PC-3 (cell line): Measurements from ENCODE around the gene OBSL1. TPM values are rescaled to one million over a fixed set of nuclear protein-coding genes. Genes with fewer than 3 reads are reported as not detected.

Experiments used
- ATAC-seq: fragments of 200-7000 bp; cut with Tn5 transposase; 2 replicates; pipeline ENCODE4 v1.9.1; 2020; ENCODE audit warnings: mild to moderate bottlenecking, moderate library complexity
- BruUV-seq: library from RNA; stranded (reverse); fragments of 400-500 nt; replicated peaks from 2 replicates; lab custom pipeline; 2021; lab: Mats Ljungman, UMichigan
- CTCF ChIA-PET: fragments of 300-600 bp; sonication (Branson Sonifier 250); formaldehyde crosslinking; loops from one replicate; lab custom pipeline; 2022; ENCODE audit warnings: antibody characterized with exemption; lab: Charles Lee
- POLR2A ChIA-PET: fragments of 300-600 bp; sonication (Branson Sonifier 250); formaldehyde crosslinking; loops from one replicate; lab custom pipeline; 2022; ENCODE audit warnings: antibody characterized with exemption; ENCODE audit not compliant: unreplicated experiment; lab: Charles Lee
- DNase-seq: peaks from one replicate; pipeline ENCODE4 v3.0.0-alpha.2; 2015
- H2AFZ ChIP-seq: fragments of 300-600 bp; sonication (generic); 2 replicates; pipeline ENCODE4 v1.6.0; 2016; ENCODE audit warnings: antibody characterized with exemption, low read length
- H3F3A ChIP-seq: fragments of 300-600 bp; sonication (generic); one replicate; pipeline ENCODE4 v1.6.0; 2017; ENCODE audit warnings: antibody characterized with exemption, low read length, control low read depth, mild to moderate bottlenecking; ENCODE audit not compliant: unreplicated experiment
- H3K27ac ChIP-seq: fragments of 300-600 bp; sonication (generic); 2 replicates; pipeline ENCODE4 v1.5.1; 2016; ENCODE audit warnings: mild to moderate bottlenecking, low read length
- H3K27me3 ChIP-seq: fragments of 300-600 bp; sonication (generic); 2 replicates; pipeline ENCODE4 v1.6.1; 2016; ENCODE audit warnings: low read length, mixed read lengths
- H3K36me3 ChIP-seq: fragments of 300-600 bp; sonication (generic); 2 replicates; pipeline ENCODE4 v1.6.1; 2016; ENCODE audit warnings: low read depth, mixed run types, low read length, mixed read lengths
- H3K4me1 ChIP-seq: fragments of 300-600 bp; sonication (generic); 2 replicates; pipeline ENCODE4 v1.5.1; 2016; ENCODE audit warnings: low read length; ENCODE audit not compliant: insufficient read depth
- H3K4me2 ChIP-seq: fragments of 300-600 bp; sonication (generic); 2 replicates; pipeline ENCODE4 v1.6.0; 2016; ENCODE audit warnings: low read length
- H3K4me3 ChIP-seq: fragments of 300-600 bp; sonication (generic); 2 replicates; pipeline ENCODE4 v1.5.1; 2016; ENCODE audit warnings: mild to moderate bottlenecking, low read length, mixed read lengths
- H3K79me2 ChIP-seq: fragments of 300-600 bp; sonication (generic); 2 replicates; pipeline ENCODE4 v1.6.1; 2017; ENCODE audit warnings: low read length, mixed read lengths
- H3K9ac ChIP-seq: fragments of 300-600 bp; sonication (generic); 2 replicates; pipeline ENCODE4 v1.6.0; 2016; ENCODE audit warnings: mild to moderate bottlenecking, low read length
- H3K9me2 ChIP-seq: fragments of 300-600 bp; sonication (generic); replicated peaks from 2 replicates; pipeline ENCODE4 v1.6.1; 2016; ENCODE audit warnings: mixed run types, low read length, mixed read lengths
- H3K9me3 ChIP-seq: fragments of 300-600 bp; sonication (generic); 2 replicates; pipeline ENCODE4 v1.6.1; 2016; ENCODE audit warnings: low read length, mixed read lengths
- H4K20me1 ChIP-seq: fragments of 300-600 bp; sonication (generic); 2 replicates; pipeline ENCODE4 v1.6.1; 2016; ENCODE audit warnings: low read length, mixed read lengths
- EZH2 ChIP-seq: fragments of 300-600 bp; sonication (generic); IDR thresholded peaks from one replicate; pipeline ENCODE4 v1.6.1; 2017; ENCODE audit warnings: antibody characterized with exemption, mild to moderate bottlenecking, low read length; ENCODE audit not compliant: unreplicated experiment
- EZH2phosphoT487 ChIP-seq: fragments of 300-600 bp; sonication (generic); IDR thresholded peaks from 2 replicates; pipeline ENCODE4 v1.6.1; 2018; ENCODE audit warnings: mild to moderate bottlenecking, antibody characterized with exemption, low read length, borderline replicate concordance
- intact Hi-C: fragments of 100-400 bp; cut with micrococcal nuclease; formaldehyde crosslinking; loops from 2 replicates; pipeline ENCODE4 v1.9.0; 2023
- total RNA-seq: library from RNA; depleted of rRNA; stranded (reverse); fragments of >200 nt; gene quantifications from 2 replicates; pipeline ENCODE4 v1.2.3, GENCODE V29; 2014
- TF ChIP-seq, protein P1 (sequence below): fragments of 300-600 bp; sonication (generic); conservative IDR thresholded peaks from 2 replicates; pipeline ENCODE4 v1.5.1; 2017; ENCODE audit warnings: antibody characterized with exemption, low read depth, mild to moderate bottlenecking, low read length

OBSL1 gene
- total RNA-seq, 1 experiment from 2014 or later, result 122 TPM

DNA sequence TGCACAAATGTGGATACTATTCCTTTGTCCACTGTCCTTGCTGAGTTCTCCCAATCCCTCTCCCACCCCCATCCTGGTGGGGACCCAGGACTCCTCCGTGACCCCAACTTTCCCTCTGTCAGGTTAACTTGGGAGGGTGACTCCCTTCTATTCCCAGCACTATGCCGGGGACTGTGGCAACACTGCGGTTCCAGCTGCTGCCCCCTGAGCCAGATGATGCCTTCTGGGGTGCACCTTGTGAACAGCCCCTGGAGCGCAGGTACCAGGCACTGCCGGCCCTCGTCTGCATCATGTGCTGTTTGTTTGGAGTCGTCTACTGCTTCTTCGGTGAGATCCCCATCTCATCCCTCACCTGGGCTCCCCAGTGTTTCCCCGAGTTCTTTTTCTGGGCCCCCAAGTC lies 26.8 kb downstream of the OBSL1 start:
- Histone ChIP-seq H3K9ac (no peak overlapping the region), H2AFZ (no peak overlapping the region), H3K9me2 (no peaks in the 10 kb centered on the region), H3K4me2 (peak overlapping the region; percentile 92; the same call in 1 of the 2 replicates), H3K36me3 (peaks cover 10% of the 10 kb centered on the region), H3K4me3 (no peak overlapping the region), H3K4me1 (peaks cover 7% of the 10 kb centered on the region; the same call in 1 of the 2 replicates), H3K79me2 (peaks cover 14% of the 10 kb centered on the region), H3K27me3 (no peaks in the 10 kb centered on the region), H3K9me3 (no peaks in the 10 kb centered on the region), H3K27ac (no peak overlapping the region), H4K20me1 (no peaks in the 10 kb centered on the region), H3F3A (no peaks in the 10 kb centered on the region)
- ChIA-PET CTCF (no interaction called here), POLR2A (no interaction called here)
- ATAC-seq, result no peak
- intact Hi-C loops, result no loop called here
- no peak for DNase-seq
- TF ChIP-seq, protein P1, sequence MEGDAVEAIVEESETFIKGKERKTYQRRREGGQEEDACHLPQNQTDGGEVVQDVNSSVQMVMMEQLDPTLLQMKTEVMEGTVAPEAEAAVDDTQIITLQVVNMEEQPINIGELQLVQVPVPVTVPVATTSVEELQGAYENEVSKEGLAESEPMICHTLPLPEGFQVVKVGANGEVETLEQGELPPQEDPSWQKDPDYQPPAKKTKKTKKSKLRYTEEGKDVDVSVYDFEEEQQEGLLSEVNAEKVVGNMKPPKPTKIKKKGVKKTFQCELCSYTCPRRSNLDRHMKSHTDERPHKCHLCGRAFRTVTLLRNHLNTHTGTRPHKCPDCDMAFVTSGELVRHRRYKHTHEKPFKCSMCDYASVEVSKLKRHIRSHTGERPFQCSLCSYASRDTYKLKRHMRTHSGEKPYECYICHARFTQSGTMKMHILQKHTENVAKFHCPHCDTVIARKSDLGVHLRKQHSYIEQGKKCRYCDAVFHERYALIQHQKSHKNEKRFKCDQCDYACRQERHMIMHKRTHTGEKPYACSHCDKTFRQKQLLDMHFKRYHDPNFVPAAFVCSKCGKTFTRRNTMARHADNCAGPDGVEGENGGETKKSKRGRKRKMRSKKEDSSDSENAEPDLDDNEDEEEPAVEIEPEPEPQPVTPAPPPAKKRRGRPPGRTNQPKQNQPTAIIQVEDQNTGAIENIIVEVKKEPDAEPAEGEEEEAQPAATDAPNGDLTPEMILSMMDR, result no peak
- TF ChIP-seq EZH2, result no peak
- no peak for TF ChIP-seq EZH2phosphoT487
- no TSS peak for BruUV-seq

DNA sequence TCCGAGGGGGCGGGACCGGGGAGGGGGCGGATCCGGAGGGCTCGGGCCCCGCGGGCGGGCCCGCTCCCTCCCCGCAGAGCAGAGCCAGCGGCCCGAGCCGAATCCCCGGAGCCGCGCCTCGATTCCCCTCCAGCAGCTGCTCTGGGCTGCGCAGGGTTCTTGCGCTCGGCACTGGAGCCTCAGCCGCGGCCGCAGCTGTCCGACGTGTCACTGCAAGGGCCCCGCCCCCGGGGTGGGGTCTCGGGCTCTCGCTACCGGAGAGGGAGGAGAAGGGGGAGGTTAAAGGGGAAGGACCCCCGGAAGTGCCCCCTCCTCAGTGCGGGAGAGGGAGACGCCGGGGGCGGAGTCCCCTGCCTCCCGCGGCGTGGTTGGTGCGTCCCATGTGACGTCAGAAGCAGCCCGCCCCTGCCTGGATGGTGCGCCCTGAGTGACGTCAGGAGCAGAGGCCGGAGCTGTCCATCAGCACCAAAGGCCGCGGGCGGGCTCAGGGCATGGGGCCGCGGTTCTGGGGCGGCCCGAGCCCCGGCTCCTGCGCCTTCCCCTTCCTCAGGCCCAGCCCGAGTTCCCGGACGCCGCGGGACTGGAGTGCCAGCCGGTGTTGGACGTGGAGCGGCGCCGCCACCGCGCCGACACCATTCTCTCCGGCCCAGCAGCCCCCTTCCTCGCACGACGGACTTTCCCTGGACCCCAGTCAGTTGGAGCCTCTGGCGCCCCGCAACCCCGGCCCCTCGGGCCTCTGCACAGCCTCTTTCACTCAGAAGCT lies 27.6 kb downstream of the OBSL1 start, which contains the start of the genes CHPF and TMEM198:
CHPF (minus strand) TSS at position 214 of the 763 bp plus-strand sequence. CDS start 271 bp downstream, outside the sequence.
TMEM198 (plus strand) TSS at position 433 of the 763 bp plus-strand sequence. CDS start 700 bp downstream, outside the sequence.
- Histone ChIP-seq H3K4me1 (peaks cover 7% of the 10 kb centered on the region; the same call in 1 of the 2 replicates), H3K4me2 (peak within 1 kb of the TSS; percentile 92), H3K4me3 (peak within 1 kb of the TSS; percentile 91), H3K27me3 (no peaks in the 10 kb centered on the region), H4K20me1 (no peaks in the 10 kb centered on the region), H3K27ac (peak within 1 kb of the TSS; percentile 56), H2AFZ (peak within 1 kb of the TSS; percentile 85), H3K9me3 (no peaks in the 10 kb centered on the region), H3K9me2 (no peaks in the 10 kb centered on the region), H3K36me3 (peaks cover 13% of the 10 kb centered on the region), H3K79me2 (peaks cover 14% of the 10 kb centered on the region), H3F3A (no peaks in the 10 kb centered on the region), H3K9ac (peak within 1 kb of the TSS; percentile 86)
- POLR2A ChIA-PET, result interaction anchor here (0.6 to 1.0 kb wide), 2 partner anchors 54 to 425 kb away, joined by 3 to 4 read pairs; partner anchors contain the start of gene STK11IP
- CTCF ChIA-PET, result interaction anchor here (0.6 kb wide), 1 partner anchor 145 kb away, joined by 5 read pairs; no protein-coding TSS in a partner anchor
- intact Hi-C loops, result loop anchor here (1.0 kb wide), 3 partner anchors 54 to 146 kb away; partner anchors contain the start of gene STK11IP
- BruUV-seq, result no TSS peak
- DNase-seq (peak; percentile 98), ATAC-seq (peak; percentile 78)
- TF ChIP-seq, protein P1, result no peak
- TF ChIP-seq EZH2 (no peak), EZH2phosphoT487 (no peak)
